ENCODE measurements around the gene LDLRAD3.

The LDLRAD3 gene

DNA sequence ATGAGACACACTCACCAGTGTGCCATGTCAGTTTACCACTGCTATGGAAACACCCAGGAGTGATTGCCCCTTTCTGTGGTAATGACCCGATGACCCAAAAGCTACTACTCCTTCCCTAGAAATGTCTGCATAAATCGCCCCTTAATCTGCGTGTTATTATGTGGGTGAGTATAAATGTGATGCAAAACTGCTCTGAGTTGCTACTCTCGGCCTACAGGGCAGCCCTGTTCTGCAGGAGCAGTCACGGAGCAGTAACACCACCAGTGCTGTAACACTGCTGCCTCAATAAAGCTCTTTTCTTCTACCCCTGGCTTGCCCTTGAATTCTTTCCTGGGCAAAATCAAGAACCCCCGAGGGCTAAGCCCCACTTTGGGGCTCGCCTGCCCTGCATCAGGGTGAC, 9.6 kb upstream of the LDLRAD3 start:
- Histone ChIP-seq H3K36me3 (ENCODE audit: insufficient read depth, low read length) (no peaks in the 10 kb centered on the region), H3K4me1 (ENCODE audit: insufficient read depth, low read length, poor library complexity, severe bottlenecking) (no peaks in the 10 kb centered on the region)

DNA sequence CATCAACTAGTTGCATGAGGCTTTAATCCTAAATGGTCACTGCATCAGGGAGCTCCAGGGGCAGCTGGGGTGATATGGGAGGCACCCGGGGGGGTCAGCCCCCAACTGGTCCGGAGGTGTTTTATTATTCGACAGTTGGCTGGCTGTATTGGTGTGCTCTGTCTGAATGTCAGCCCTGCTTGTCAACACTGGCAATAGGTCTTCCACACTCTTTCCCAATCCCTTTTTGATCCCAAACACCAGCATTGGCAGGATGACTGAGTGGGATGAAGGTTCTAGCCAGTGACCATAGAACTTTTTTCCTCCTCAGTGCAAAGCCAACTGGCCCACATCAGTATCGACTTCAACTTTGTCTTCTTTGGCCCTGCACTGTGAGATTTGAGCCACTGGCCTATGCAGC, 8.9 kb upstream of the LDLRAD3 start:
- H3K4me3 ChIP-seq (ENCODE audit: low read length, poor library complexity, severe bottlenecking) = no peak overlapping the region
- H2AFZ ChIP-seq (ENCODE audit: low read length) = no peak overlapping the region
- no peaks in the 10 kb centered on the region for H3K79me2 ChIP-seq (ENCODE audit: insufficient read depth, low read length)
- H3K27me3 ChIP-seq (ENCODE audit: insufficient read depth, low read length, poor library complexity, severe bottlenecking) = no peaks in the 10 kb centered on the region
- no peak for TF ChIP-seq EZH2phosphoT487 (IDR thresholded peaks at IDR 0.05; ENCODE audit: borderline replicate concordance)
- TF ChIP-seq, protein P1, sequence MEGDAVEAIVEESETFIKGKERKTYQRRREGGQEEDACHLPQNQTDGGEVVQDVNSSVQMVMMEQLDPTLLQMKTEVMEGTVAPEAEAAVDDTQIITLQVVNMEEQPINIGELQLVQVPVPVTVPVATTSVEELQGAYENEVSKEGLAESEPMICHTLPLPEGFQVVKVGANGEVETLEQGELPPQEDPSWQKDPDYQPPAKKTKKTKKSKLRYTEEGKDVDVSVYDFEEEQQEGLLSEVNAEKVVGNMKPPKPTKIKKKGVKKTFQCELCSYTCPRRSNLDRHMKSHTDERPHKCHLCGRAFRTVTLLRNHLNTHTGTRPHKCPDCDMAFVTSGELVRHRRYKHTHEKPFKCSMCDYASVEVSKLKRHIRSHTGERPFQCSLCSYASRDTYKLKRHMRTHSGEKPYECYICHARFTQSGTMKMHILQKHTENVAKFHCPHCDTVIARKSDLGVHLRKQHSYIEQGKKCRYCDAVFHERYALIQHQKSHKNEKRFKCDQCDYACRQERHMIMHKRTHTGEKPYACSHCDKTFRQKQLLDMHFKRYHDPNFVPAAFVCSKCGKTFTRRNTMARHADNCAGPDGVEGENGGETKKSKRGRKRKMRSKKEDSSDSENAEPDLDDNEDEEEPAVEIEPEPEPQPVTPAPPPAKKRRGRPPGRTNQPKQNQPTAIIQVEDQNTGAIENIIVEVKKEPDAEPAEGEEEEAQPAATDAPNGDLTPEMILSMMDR (conservative IDR thresholded peaks at IDR 0.05; ENCODE audit: low read length) = no peak
- H3K9ac ChIP-seq (ENCODE audit: low read depth, low read length, poor library complexity, severe bottlenecking) = no peak overlapping the region
- H3K9me3 ChIP-seq (ENCODE audit: insufficient read depth, low read depth, low read length) = no peaks in the 10 kb centered on the region
- H3K36me3 ChIP-seq (ENCODE audit: insufficient read depth, low read length) = no peaks in the 10 kb centered on the region
- H3F3A ChIP-seq (ENCODE audit: low read depth) = no peaks in the 10 kb centered on the region
- no peak overlapping the region for H3K4me2 ChIP-seq (ENCODE audit: low read depth, low read length, poor library complexity, severe bottlenecking)
- H4K20me1 ChIP-seq (ENCODE audit: insufficient read depth, low read length, poor library complexity, severe bottlenecking) = no peaks in the 10 kb centered on the region
- no peaks in the 10 kb centered on the region for H3K4me1 ChIP-seq (ENCODE audit: insufficient read depth, low read length, poor library complexity, severe bottlenecking)
- no peaks in the 10 kb centered on the region for H3K9me2 ChIP-seq (replicated peaks; ENCODE audit: low read depth, low read length)

More for the DNA sequence above, 9.6 kb upstream of the LDLRAD3 start:
- Histone ChIP-seq H3F3A (ENCODE audit: low read depth) (no peaks in the 10 kb centered on the region), H3K79me2 (ENCODE audit: insufficient read depth, low read length) (no peaks in the 10 kb centered on the region), H3K4me2 (ENCODE audit: low read depth, low read length, poor library complexity, severe bottlenecking) (no peak overlapping the region), H3K4me3 (ENCODE audit: low read length, poor library complexity, severe bottlenecking) (no peak overlapping the region), H3K27me3 (ENCODE audit: insufficient read depth, low read length, poor library complexity, severe bottlenecking) (no peaks in the 10 kb centered on the region), H4K20me1 (ENCODE audit: insufficient read depth, low read length, poor library complexity, severe bottlenecking) (no peaks in the 10 kb centered on the region), H3K9ac (ENCODE audit: low read depth, low read length, poor library complexity, severe bottlenecking) (no peak overlapping the region), H3K9me2 (replicated peaks; ENCODE audit: low read depth, low read length) (no peaks in the 10 kb centered on the region), H2AFZ (ENCODE audit: low read length) (no peak overlapping the region), H3K9me3 (ENCODE audit: insufficient read depth, low read depth, low read length) (no peaks in the 10 kb centered on the region)
- TF ChIP-seq EZH2phosphoT487 (IDR thresholded peaks at IDR 0.05; ENCODE audit: borderline replicate concordance) = no peak
- TF ChIP-seq, protein P1 (conservative IDR thresholded peaks at IDR 0.05; ENCODE audit: low read length) = no peak

DNA sequence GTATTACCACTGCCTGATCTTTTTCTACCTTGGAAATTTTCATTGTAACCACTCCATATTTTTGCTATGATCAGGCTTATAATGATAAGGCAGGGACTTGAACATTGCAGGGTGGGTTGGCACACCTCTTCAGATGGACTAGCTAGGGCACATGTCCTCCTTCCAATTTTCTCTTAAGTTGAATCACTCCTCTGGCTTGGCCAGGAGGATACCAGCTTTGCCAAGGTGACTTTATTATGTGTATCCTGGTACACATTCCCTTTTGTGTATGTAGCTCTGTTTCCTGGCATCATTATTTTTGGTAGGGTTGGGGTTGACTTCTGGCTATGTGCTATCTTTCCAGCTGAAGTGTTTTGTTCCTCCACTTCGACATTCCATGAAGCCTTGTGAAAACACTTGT, 8.5 kb upstream of the LDLRAD3 start:
- Histone ChIP-seq H3F3A (ENCODE audit: low read depth) (no peaks in the 10 kb centered on the region), H4K20me1 (ENCODE audit: insufficient read depth, low read length, poor library complexity, severe bottlenecking) (no peaks in the 10 kb centered on the region), H3K9me2 (replicated peaks; ENCODE audit: low read depth, low read length) (no peaks in the 10 kb centered on the region), H3K79me2 (ENCODE audit: insufficient read depth, low read length) (no peaks in the 10 kb centered on the region), H3K27me3 (ENCODE audit: insufficient read depth, low read length, poor library complexity, severe bottlenecking) (no peaks in the 10 kb centered on the region), H2AFZ (ENCODE audit: low read length) (no peak overlapping the region), H3K36me3 (ENCODE audit: insufficient read depth, low read length) (no peaks in the 10 kb centered on the region), H3K4me1 (ENCODE audit: insufficient read depth, low read length, poor library complexity, severe bottlenecking) (no peaks in the 10 kb centered on the region), H3K9ac (ENCODE audit: low read depth, low read length, poor library complexity, severe bottlenecking) (no peak overlapping the region), H3K9me3 (ENCODE audit: insufficient read depth, low read depth, low read length) (no peaks in the 10 kb centered on the region), H3K4me2 (ENCODE audit: low read depth, low read length, poor library complexity, severe bottlenecking) (no peak overlapping the region), H3K4me3 (ENCODE audit: low read length, poor library complexity, severe bottlenecking) (no peak overlapping the region)
- TF ChIP-seq, protein P1 (conservative IDR thresholded peaks at IDR 0.05; ENCODE audit: low read length) = no peak
- TF ChIP-seq EZH2phosphoT487 (IDR thresholded peaks at IDR 0.05; ENCODE audit: borderline replicate concordance) = no peak

All from Loucy (cell line).